ENCODE measurements around the gene NHERF1. TPM values are rescaled to one million over a fixed set of nuclear protein-coding genes. Genes with fewer than 3 reads are reported as not detected.

The NHERF1 gene
- total RNA-seq, 1 donor from 2014 or later, result 308 TPM

DNA sequence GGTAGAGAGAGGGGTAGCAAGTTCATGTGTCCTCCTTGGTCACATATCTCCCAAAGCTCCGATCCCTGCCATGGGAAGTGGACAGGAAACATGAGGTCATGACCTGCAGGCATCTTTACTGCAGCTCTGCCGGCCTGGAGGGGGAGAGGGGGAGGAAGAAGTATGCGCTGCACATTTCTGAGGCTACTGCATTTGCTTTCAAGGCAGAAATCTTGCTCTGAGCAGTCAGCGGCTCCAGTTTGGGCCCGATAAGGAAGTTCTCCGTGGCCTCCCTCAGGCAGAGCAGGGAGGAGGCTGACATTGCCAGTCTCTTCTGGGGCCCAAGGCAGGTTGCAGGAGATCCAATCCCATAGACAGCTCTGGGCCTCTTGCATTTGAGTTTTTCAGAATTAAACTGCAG, 1.5 kb upstream of the NHERF1 start:
- intact Hi-C loops (cut with micrococcal nuclease), result loop anchor here (5.0 kb wide), 1 partner anchor 285 kb away; no protein-coding TSS in a partner anchor

GRCh38 chr17:74748279-74748528, 224 bp upstream of the NHERF1 start:
- intact Hi-C loops (cut with micrococcal nuclease), result loop anchor here (1.0 to 5.0 kb wide), 6 partner anchors 10 to 284 kb away; partner anchors contain the start of gene NAT9

- intact Hi-C loops (cut with micrococcal nuclease), result loop anchor here (1.0 to 5.0 kb wide), 2 partner anchors 42 to 283 kb away; no protein-coding TSS in a partner anchor
These were observed 1.0 kb downstream of the NHERF1 start for GRCh38 chr17:74749279-74750038.

- intact Hi-C loops (cut with micrococcal nuclease), result no loop called here
These were observed 1.6 kb downstream of the NHERF1 start for GRCh38 chr17:74750039-74750326.

GRCh38 chr17:74750327-74751069, 2.1 kb downstream of the NHERF1 start:
- intact Hi-C loops (cut with micrococcal nuclease), result loop anchor here (1.0 kb wide), 2 partner anchors 9 to 20 kb away; no protein-coding TSS in a partner anchor

DNA sequence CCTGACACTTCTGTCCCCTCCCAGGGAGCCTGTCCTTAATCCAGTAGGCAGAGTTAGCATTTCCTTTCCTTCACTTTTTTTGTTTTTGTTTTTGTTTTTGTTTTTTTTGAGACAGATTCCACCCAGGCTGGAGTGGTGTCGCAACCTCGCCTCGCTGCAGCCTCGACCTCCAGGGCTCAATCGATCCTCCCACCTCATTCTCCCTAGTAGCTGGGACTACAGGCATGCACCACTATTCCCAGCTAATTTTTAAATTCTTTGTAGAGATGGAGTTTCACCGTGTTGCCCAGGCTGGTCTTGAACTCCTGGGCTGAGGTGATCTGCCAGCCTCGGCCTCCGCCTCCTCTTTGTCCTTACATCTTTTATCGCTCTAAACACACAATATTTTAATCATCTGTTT, 4.0 kb downstream of the NHERF1 start:
- intact Hi-C loops (cut with micrococcal nuclease), result no loop called here

DNA sequence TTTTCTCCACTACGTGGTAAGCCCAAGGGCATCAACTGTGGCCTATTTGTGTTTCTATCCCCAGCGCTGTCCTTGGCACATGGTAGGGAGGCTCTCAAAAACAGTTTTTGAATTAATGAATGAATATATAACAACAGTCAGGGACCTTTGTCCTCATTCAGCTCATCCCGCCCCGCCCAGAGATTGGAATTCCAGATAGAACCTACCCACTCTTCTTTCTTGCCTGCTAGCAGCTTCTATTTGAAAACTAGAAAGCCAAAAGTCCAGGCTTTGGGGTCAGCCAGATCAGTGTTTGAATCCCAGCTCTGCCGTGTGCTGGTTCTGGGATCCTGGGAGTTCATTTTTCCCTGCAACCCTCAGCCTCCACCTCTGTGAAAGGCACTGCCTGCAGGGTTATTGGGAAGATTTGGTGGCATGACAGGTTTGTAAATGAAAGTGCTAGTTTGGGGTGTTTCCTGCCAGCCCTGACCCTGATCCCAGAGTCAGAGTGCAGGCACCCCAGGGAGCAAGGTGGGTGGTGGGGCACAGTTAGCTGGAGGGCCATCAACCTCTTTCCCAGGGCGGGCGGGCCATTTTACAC, 4.5 kb downstream of the NHERF1 start:
- intact Hi-C loops (cut with micrococcal nuclease), result no loop called here

DNA sequence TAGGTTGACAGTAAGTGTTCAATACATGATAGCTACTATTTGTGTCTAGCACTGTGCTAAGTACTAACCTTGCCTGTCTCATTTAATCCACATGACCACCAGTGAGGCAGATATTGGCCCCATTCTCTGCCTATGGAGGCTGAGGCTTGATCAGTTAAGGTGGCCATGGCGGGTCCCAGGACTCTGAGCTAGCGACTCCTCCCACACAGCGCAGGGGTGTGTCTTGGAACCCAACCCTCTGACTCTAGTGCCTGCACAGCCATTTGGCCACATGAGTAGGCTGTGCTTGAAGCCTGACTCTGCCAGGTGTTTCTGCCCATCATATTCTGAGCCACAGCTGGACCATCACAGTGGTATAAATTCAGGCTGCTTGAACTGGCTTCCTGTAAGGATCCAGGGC, 6.4 kb downstream of the NHERF1 start:
- intact Hi-C loops (cut with micrococcal nuclease), result no loop called here

- intact Hi-C loops (cut with micrococcal nuclease), result no loop called here
These were observed 7.1 kb downstream of the NHERF1 start for GRCh38 chr17:74755533-74755932.

DNA sequence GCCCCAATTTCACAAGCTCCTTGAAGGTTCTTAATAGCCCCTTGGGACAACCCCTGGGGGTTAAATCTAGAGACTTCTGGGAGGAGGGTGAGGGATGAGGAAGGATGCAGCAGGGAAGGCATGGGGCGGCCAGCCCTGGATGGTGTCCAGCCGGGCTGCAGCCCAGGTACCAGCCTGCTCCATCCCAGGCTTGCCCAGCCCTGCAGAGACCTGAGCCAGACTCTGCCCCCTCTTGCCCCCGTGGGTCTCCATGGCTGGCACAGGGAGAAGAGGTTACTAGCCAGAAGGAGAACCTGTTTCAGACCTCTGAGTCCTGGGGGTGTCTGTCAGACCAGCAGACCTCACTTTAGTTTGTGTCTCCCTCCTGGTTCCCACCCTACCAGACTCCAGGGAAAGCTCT, 8.5 kb downstream of the NHERF1 start:
- intact Hi-C loops (cut with micrococcal nuclease), result no loop called here

- intact Hi-C loops (cut with micrococcal nuclease), result no loop called here
These were observed 9.1 kb downstream of the NHERF1 start for GRCh38 chr17:74757502-74757901.

GRCh38 chr17:74757931-74758847, 9.8 kb downstream of the NHERF1 start:
- intact Hi-C loops (cut with micrococcal nuclease), result no loop called here

- intact Hi-C loops (cut with micrococcal nuclease), result loop anchor here (1.0 kb wide), 3 partner anchors 8 to 102 kb away; no protein-coding TSS in a partner anchor
These were observed 10.4 kb downstream of the NHERF1 start for GRCh38 chr17:74758848-74759168.

- intact Hi-C loops (cut with micrococcal nuclease), result loop anchor here (1.0 kb wide), 3 partner anchors 8 to 102 kb away; no protein-coding TSS in a partner anchor
These were observed 10.9 kb downstream of the NHERF1 start for GRCh38 chr17:74759243-74759801.

- intact Hi-C loops (cut with micrococcal nuclease), result loop anchor here (1.0 kb wide), 3 partner anchors 9 to 103 kb away; no protein-coding TSS in a partner anchor
These were observed 11.5 kb downstream of the NHERF1 start for GRCh38 chr17:74759941-74760340.

DNA sequence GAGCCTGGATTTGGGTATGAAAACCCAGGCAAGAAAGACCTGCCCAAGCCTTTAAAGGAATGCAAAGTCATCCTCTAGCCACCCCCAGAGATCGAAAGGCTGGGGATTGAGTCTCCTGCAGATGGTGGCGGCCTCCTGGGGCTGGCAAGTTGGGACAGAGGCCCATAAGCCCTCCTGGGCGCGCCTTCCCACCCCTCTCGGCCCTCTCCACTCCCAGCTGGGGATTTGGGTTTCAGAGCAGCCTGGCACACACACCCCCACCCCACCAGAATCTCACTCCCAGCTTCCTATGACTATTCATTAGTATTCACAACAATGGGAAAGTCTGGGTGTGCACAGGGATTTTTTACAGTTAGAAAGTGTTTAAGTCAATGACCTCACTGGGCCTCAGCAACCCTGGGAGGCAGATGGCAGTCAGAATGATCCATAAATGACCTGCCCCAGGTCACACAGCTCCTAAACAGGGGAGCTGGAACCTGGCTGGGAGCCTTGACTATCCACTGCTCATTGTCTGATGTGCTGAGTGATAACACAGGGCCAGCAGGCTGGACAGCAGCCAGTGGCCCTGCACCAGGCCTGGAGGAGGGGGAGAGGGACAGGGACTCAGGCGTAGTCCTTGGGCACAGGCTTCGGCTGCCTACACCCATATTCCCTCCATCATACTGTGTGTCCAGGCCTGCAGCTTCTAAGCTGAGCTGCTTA, 12.1 kb downstream of the NHERF1 start:
- intact Hi-C loops (cut with micrococcal nuclease), result no loop called here

DNA sequence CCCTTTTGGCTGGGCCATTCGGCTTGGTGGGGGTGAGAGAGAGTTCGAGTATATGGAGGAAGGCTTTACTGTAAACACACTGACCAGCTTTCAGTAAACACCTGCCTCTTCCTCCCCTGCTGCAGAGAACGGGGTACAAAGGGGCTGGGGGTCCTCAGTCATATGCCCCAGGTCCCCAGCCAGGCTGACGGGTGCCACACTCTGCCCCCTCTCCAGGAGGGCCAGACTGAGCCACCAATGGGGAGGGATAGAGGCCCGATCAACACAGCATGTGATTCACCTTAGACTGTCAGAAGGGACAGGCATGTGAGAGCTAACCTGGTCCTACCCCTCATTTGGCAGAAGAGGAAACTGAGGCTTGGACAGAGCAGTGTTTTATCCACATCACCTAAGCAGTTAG, 13.0 kb downstream of the NHERF1 start:
- intact Hi-C loops (cut with micrococcal nuclease), result no loop called here

- intact Hi-C loops (cut with micrococcal nuclease), result no loop called here
These were observed 13.5 kb downstream of the NHERF1 start for GRCh38 chr17:74761931-74762330.

DNA sequence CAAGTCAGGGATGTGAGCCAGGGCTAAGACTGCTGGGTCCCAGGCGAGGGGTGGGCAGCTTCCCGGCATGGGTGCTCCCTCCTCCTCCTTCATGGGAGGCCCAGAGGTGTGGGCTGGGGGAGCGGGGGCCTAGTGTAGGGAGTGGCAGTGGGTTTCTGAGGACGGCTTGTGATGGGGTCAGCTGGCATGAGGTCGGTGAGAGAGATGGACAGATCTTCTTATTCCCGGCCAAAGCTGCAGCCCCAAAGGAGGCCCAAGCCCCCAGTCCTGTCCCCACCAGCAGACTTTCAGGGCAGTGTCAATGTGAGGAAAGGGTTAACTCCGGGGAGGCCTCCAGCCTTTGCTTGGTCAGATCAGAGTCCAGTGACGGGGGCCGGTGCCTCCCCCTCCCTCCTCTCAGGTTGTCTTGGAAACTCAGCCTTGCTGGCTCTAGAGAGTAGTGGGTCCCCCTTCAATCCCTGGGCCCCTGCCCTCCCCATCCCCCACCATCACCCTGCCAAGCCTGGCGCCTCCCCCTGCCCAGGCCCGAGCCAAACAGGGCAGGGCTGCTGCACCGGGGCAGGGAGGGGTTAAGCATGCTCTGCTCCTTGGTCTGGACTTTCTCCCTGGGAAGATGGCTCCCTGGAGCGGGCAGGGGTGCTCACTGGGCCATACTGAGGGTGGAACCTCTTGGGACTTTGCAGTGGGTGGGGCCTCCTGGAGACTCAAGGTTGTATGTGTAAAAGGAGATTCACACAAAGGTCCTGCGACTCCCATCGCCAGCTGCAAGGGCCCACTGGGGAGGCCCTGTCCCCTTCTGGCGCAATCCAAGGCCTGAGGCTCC, 15.3 kb downstream of the NHERF1 start:
- intact Hi-C loops (cut with micrococcal nuclease), result no loop called here

All from T-helper 1 cell treated with Interleukin-12 subunit alpha and Interleukin-12 subunit beta and Interleukin-4 antibody, amounts not matched to agents 30 ng/mL and 1 ng/mL, for 36 hours (primary cell).